IPS DF 6.9 (cell line): ENCODE measurements around the gene KRT222.

Experiments used
- DNase-seq: peaks from one replicate; pipeline ENCODE4 v3.0.0-alpha.2; 2013; ENCODE audit warnings: low read depth, low spot score
- H3K27ac ChIP-seq: one replicate; pipeline ENCODE4 v1.5.1; 2013; ENCODE audit warnings: low read length, control low read depth
- H3K27me3 ChIP-seq: 2 replicates; pipeline ENCODE4 v1.6.1; 2013; ENCODE audit warnings: mild to moderate bottlenecking, low read length; ENCODE audit not compliant: control insufficient read depth, insufficient read depth
- H3K36me3 ChIP-seq: 2 replicates; pipeline ENCODE4 v1.6.1; 2013; ENCODE audit warnings: low read length; ENCODE audit not compliant: control insufficient read depth, insufficient read depth
- H3K4me1 ChIP-seq: 2 replicates; pipeline ENCODE4 v1.6.1; 2013; ENCODE audit warnings: low read length; ENCODE audit not compliant: control insufficient read depth, insufficient read depth
- H3K4me3 ChIP-seq: 2 replicates; pipeline ENCODE4 v1.5.1; 2013; ENCODE audit warnings: mild to moderate bottlenecking, low read length
- H3K9me3 ChIP-seq: 2 replicates; pipeline ENCODE4 v1.6.1; 2013; ENCODE audit warnings: low read length, inconsistent platforms; ENCODE audit not compliant: control insufficient read depth, insufficient read depth
- WGBS: extraction: QIAGEN DNeasy Blood & Tissue Kit; methylation state at CpG from one replicate; pipeline ENCODE4 v1.1.7; 2013; ENCODE audit warnings: mixed read lengths, missing lambda C conversion rate; ENCODE audit not compliant: insufficient read length, insufficient coverage; 5-methylcytosine and 5-hydroxymethylcytosine counted together

The KRT222 gene

GRCh38 chr17:40663252-40663651 lies 1.7 kb downstream of the KRT222 start:
- Histone ChIP-seq H3K9me3 (no peaks in the 10 kb centered on the region), H3K4me3 (no peak overlapping the region), H3K27me3 (no peaks in the 10 kb centered on the region), H3K4me1 (no peaks in the 10 kb centered on the region), H3K36me3 (no peaks in the 10 kb centered on the region), H3K27ac (no peak overlapping the region)
- no peak for DNase-seq
- no CpG with 5 or more reads among the region's 3 CpGs for WGBS

GRCh38 chr17:40659911-40660310 lies 5.1 kb downstream of the KRT222 start:
- H3K4me3 ChIP-seq, result no peak overlapping the region
- no peak for DNase-seq
- no peaks in the 10 kb centered on the region for H3K9me3 ChIP-seq
- no peaks in the 10 kb centered on the region for H3K4me1 ChIP-seq
- H3K27me3 ChIP-seq, result no peaks in the 10 kb centered on the region
- no CpG with 5 or more reads among the region's 7 CpGs for WGBS
- no peaks in the 10 kb centered on the region for H3K36me3 ChIP-seq
- H3K27ac ChIP-seq, result no peak overlapping the region

GRCh38 chr17:40658396-40658795 lies 6.6 kb downstream of the KRT222 start:
- Histone ChIP-seq H3K4me3 (no peak overlapping the region), H3K4me1 (no peaks in the 10 kb centered on the region)

GRCh38 chr17:40651939-40652338 lies 13.0 kb downstream of the KRT222 start:
- Histone ChIP-seq H3K4me1 (no peaks in the 10 kb centered on the region), H3K27me3 (no peaks in the 10 kb centered on the region), H3K4me3 (no peak overlapping the region), H3K9me3 (no peaks in the 10 kb centered on the region), H3K36me3 (no peaks in the 10 kb centered on the region), H3K27ac (no peak overlapping the region)
- WGBS, result no CpG with 5 or more reads among the region's 5 CpGs
- DNase-seq, result no peak

More at GRCh38 chr17:40658396-40658795, 6.6 kb downstream of the KRT222 start:
- Histone ChIP-seq H3K27me3 (no peaks in the 10 kb centered on the region), H3K36me3 (no peaks in the 10 kb centered on the region), H3K9me3 (no peaks in the 10 kb centered on the region), H3K27ac (no peak overlapping the region)
- DNase-seq, result no peak

- H3K36me3 ChIP-seq, result no peaks in the 10 kb centered on the region; the same call in 1 of the 2 replicates
- DNase-seq, result no peak
These were observed 16.5 kb downstream of the KRT222 start for GRCh38 chr17:40648384-40648968.

GRCh38 chr17:40647624-40648383 lies 17.2 kb downstream of the KRT222 start, which contains the start of gene SMARCE1:
SMARCE1 (minus strand) TSS chr17:40647818; CDS start chr17:40645802, 2,016 bp downstream.
- Histone ChIP-seq H3K27me3 (no peaks in the 10 kb centered on the region), H3K27ac (no peak within 1 kb of the TSS), H3K4me1 (no peaks in the 10 kb centered on the region), H3K4me3 (peak within 1 kb of the TSS; percentile 98), H3K9me3 (no peaks in the 10 kb centered on the region), H3K36me3 (no peaks in the 10 kb centered on the region; the same call in 1 of the 2 replicates)
- peak; percentile 25 for DNase-seq
- WGBS, result no CpG with 5 or more reads among the region's 64 CpGs

More at GRCh38 chr17:40648384-40648968, 16.5 kb downstream of the KRT222 start:
- no peaks in the 10 kb centered on the region for H3K4me1 ChIP-seq
- WGBS, result no CpG with 5 or more reads among the region's 28 CpGs
- H3K4me3 ChIP-seq, result peak overlapping the region; percentile 98
- H3K9me3 ChIP-seq, result no peaks in the 10 kb centered on the region
- H3K27me3 ChIP-seq, result no peaks in the 10 kb centered on the region
- H3K27ac ChIP-seq, result no peak overlapping the region

- no peaks in the 10 kb centered on the region for H3K9me3 ChIP-seq
- no peaks in the 10 kb centered on the region for H3K4me1 ChIP-seq
- no CpG with 5 or more reads among the region's 18 CpGs for WGBS
- peak overlapping the region; percentile 98 for H3K4me3 ChIP-seq
- no peaks in the 10 kb centered on the region for H3K27me3 ChIP-seq
- DNase-seq, result no peak
- no peak overlapping the region for H3K27ac ChIP-seq
- H3K36me3 ChIP-seq, result no peaks in the 10 kb centered on the region; the same call in 1 of the 2 replicates
These were observed 18.0 kb downstream of the KRT222 start for GRCh38 chr17:40646791-40647623.

- Histone ChIP-seq H3K4me3 (no peak overlapping the region), H3K4me1 (no peaks in the 10 kb centered on the region), H3K9me3 (no peaks in the 10 kb centered on the region), H3K27me3 (no peaks in the 10 kb centered on the region), H3K36me3 (no peaks in the 10 kb centered on the region; the same call in 1 of the 2 replicates), H3K27ac (no peak overlapping the region)
- no peak for DNase-seq
- no CpG with 5 or more reads among the region's 2 CpGs for WGBS
These were observed 19.0 kb downstream of the KRT222 start for GRCh38 chr17:40645943-40646342.

- Histone ChIP-seq H3K36me3 (no peaks in the 10 kb centered on the region; the same call in 1 of the 2 replicates), H3K9me3 (no peaks in the 10 kb centered on the region), H3K27me3 (no peaks in the 10 kb centered on the region), H3K4me1 (no peaks in the 10 kb centered on the region), H3K4me3 (no peak overlapping the region), H3K27ac (no peak overlapping the region)
- DNase-seq, result no peak
These were observed 19.7 kb downstream of the KRT222 start for GRCh38 chr17:40645291-40645690.

GRCh38 chr17:40637931-40638330 lies 27.0 kb downstream of the KRT222 start:
- peaks cover 11% of the 10 kb centered on the region; the same call in 1 of the 2 replicates for H3K36me3 ChIP-seq
- no peak overlapping the region for H3K4me3 ChIP-seq
- no CpG with 5 or more reads among the region's 2 CpGs for whole genome bisulfite sequencing
- no peak for DNase-seq
- H3K9me3 ChIP-seq, result no peaks in the 10 kb centered on the region
- H3K27ac ChIP-seq, result no peak overlapping the region
- no peaks in the 10 kb centered on the region for H3K27me3 ChIP-seq
- no peaks in the 10 kb centered on the region for H3K4me1 ChIP-seq
